Muscle layer of duodenum (tissue), 2 donors: ENCODE results near the gene MYLK4.

ENCODE experiments used
- H3K27ac ChIP-seq: one replicate; pipeline ENCODE4 v1.7.0; 2013; ENCODE audit warnings: mild to moderate bottlenecking, low read length
- H3K27me3 ChIP-seq: one replicate; pipeline ENCODE4 v1.7.0; 2013; ENCODE audit warnings: low read depth, mild to moderate bottlenecking, control low read depth, low read length
- H3K36me3 ChIP-seq, 2 donors: one replicate each; pipeline ENCODE4 v1.7.0; 2013; ENCODE audit warnings: low read length in 2 of 2, control low read depth in 1 of 2, mild to moderate bottlenecking in 1 of 2; ENCODE audit not compliant: insufficient read depth in 2 of 2, control insufficient read depth in 1 of 2
- H3K4me1 ChIP-seq, 2 donors: one replicate each; pipeline ENCODE4 v1.7.0; 2013; ENCODE audit warnings: low read length in 2 of 2, mild to moderate bottlenecking in 2 of 2, control low read depth in 1 of 2, moderate library complexity in 1 of 2; ENCODE audit not compliant: insufficient read depth in 2 of 2, control insufficient read depth in 1 of 2
- H3K4me3 ChIP-seq, 2 donors: one replicate each; pipeline ENCODE4 v1.7.0; 2013; ENCODE audit warnings: low read length in 2 of 2, low read depth in 1 of 2, mild to moderate bottlenecking in 1 of 2
- H3K9me3 ChIP-seq, 2 donors: one replicate each; pipeline ENCODE4 v1.7.0; 2013; ENCODE audit warnings: low read length in 2 of 2, control low read depth in 1 of 2, mild to moderate bottlenecking in 1 of 2; ENCODE audit not compliant: control insufficient read depth in 1 of 2
- donor health status: healthy.

MYLK4 gene

GRCh38 chr6:2713473-2714110, 37.1 kb downstream of the MYLK4 start:
- Histone ChIP-seq H3K4me1 (peaks cover 0 to 14% of the 10 kb centered on the region in 2 donors), H3K27me3 (no peaks in the 10 kb centered on the region), H3K36me3 (no peaks in the 10 kb centered on the region), H3K4me3 (peak overlapping the region in 1 of 2 donors; percentile 15), H3K9me3 (peaks cover 3 to 4% of the 10 kb centered on the region in 2 donors), H3K27ac (no peak overlapping the region)

DNA sequence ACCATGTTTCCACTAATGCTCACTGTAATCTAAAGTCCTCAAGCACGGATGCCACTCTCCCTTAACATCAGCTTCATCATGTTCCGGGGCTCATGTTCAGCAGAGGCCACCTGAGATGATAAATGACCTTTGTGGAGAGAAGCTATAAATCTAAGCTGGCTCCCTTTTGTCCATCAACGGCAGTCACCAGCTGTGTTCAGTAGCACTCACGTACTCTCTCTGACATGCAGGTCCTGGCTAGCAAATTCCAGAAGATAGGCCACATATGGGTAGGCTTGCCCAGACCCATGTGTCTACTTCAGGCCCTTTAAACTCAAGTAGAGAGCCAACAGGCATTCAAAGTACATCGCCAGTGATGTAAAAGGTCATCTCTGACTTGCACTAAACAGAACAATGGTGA, 38.6 kb downstream of the MYLK4 start:
- Histone ChIP-seq H3K27me3 (no peaks in the 10 kb centered on the region), H3K27ac (no peak overlapping the region), H3K9me3 (peaks cover 3 to 4% of the 10 kb centered on the region in 2 donors), H3K4me3 (no peak overlapping the region), H3K36me3 (no peaks in the 10 kb centered on the region), H3K4me1 (peaks cover 0 to 14% of the 10 kb centered on the region in 2 donors)

DNA sequence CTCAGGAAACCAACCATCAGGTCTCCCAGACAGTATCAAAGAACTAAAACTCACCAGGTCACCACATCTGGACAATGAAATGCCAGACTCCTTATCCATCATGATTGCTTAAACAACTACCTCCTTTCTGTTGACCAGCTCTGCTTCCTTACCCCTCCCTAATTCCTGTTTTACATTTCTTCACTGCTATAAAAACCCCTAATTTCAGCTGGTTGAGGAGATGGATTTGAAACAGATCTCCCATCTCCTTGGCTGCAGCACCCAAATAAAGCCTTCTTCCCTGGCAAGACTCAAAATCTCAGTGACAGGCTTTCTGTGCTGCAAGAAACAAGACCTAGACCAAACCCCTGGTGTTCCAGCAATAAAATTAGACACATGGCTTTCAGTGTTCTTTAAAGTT, 40.3 kb downstream of the MYLK4 start:
- H3K4me3 ChIP-seq: no peak overlapping the region
- H3K4me1 ChIP-seq: peaks cover 0 to 12% of the 10 kb centered on the region in 2 donors
- H3K27ac ChIP-seq: no peak overlapping the region
- peaks cover 3 to 4% of the 10 kb centered on the region in 2 donors for H3K9me3 ChIP-seq
- H3K36me3 ChIP-seq: no peaks in the 10 kb centered on the region
- no peaks in the 10 kb centered on the region for H3K27me3 ChIP-seq

DNA sequence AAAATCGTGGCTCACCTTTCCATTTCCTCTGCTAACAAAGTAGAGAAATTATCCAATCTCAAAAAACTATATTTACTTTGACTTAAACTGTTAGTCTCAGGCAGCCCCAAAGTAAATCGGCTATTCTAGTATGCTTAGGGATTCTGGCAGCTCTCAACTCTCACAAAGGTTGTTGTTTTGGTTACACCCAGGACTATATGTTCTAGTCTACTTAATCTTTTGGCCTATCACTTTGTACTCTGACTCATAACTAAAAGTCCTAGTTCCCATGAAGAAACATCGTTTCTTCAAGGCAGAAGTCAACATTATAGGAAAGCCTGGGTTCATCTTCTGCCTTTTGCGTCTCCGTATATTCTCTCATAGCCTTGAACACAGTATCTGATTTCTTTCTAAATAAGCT, 42.3 kb downstream of the MYLK4 start:
- peaks cover 3 to 4% of the 10 kb centered on the region in 2 donors for H3K9me3 ChIP-seq
- H3K27ac ChIP-seq: no peak overlapping the region
- no peaks in the 10 kb centered on the region for H3K36me3 ChIP-seq
- H3K27me3 ChIP-seq: no peaks in the 10 kb centered on the region
- H3K4me3 ChIP-seq: no peak overlapping the region
- H3K4me1 ChIP-seq: peaks cover 0 to 2% of the 10 kb centered on the region in 2 donors

DNA sequence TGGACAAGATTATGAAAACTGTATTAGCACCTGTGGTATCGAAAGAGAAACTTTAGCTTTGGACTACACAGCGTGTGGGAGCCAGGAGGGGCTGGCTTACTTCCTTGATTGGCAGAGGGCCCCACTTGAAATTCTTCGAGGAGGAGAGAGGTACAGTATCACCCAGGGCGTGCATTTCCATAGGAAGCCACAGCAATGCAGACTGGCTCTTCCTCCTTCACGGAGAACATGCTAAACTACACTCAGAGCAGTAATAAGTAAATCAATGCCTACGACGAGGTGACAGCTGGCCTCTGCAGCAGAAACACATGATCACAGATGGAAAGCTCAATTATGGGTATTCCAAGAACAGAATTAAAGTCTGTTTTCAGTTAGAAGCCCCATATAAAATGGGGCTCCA, 44.2 kb downstream of the MYLK4 start:
- Histone ChIP-seq H3K9me3 (peaks cover 3 to 4% of the 10 kb centered on the region in 2 donors), H3K4me1 (no peaks in the 10 kb centered on the region), H3K4me3 (no peak overlapping the region), H3K27ac (no peak overlapping the region), H3K36me3 (no peaks in the 10 kb centered on the region), H3K27me3 (no peaks in the 10 kb centered on the region)

DNA sequence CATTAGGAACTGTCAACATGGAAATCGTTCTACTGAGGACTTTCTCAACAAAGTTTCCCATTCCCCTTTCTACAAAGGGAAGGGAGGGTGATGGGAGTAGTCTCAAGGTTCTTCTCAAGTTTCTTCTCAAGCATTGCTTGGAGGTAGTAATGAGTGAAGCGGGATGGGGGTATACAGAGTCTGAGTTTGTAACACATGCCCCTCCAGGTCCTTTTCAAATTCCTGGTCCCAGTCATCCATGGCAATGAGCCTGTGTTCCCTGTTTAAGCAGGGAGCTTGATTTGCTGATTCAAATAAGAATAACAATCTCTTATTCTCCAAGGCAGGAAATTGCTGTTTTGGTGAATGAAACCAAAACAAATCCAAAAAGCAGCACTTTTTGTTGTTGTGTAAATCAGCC, 45.5 kb downstream of the MYLK4 start:
- H3K9me3 ChIP-seq: peaks cover under 1 to 3% of the 10 kb centered on the region in 2 donors
- no peaks in the 10 kb centered on the region for H3K4me1 ChIP-seq
- no peaks in the 10 kb centered on the region for H3K36me3 ChIP-seq
- H3K27ac ChIP-seq: no peak overlapping the region
- H3K27me3 ChIP-seq: no peaks in the 10 kb centered on the region
- H3K4me3 ChIP-seq: no peak overlapping the region

- H3K9me3 ChIP-seq: no peaks in the 10 kb centered on the region
- H3K4me1 ChIP-seq: no peaks in the 10 kb centered on the region
- no peak overlapping the region for H3K4me3 ChIP-seq
- no peaks in the 10 kb centered on the region for H3K36me3 ChIP-seq
- no peaks in the 10 kb centered on the region for H3K27me3 ChIP-seq
- no peak overlapping the region for H3K27ac ChIP-seq
These were observed 53.4 kb downstream of the MYLK4 start for GRCh38 chr6:2697291-2697690.

DNA sequence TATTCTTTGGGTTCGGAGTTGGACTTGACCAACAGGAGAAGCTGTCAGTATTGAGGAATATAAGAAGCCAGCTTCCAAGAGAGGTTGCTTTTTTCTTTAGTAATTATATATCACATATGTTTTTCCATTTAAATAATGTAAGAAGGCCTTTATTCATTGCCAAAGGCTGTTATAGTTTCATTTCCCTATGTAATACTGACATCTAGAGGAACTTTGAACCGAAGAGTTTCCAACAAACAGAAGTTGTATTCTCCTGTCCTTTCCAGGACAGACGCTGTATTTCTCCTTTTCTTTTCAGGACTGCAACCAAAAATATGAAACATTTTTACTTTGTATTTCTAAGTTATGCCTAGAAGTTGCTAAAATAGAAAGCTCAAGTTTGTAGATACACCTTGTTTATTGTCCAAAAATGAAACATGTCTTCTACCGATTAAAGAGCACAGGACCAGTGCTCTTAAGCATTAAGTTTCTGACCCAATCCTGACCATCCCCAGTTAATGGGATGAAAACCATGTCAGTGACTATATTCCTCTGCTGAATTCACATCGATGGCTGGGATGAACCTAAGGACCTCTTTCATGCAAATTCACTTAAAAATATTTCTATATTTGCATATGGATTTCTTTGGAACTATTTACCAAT, 55.1 kb downstream of the MYLK4 start:
- Histone ChIP-seq H3K27me3 (no peaks in the 10 kb centered on the region), H3K4me1 (no peaks in the 10 kb centered on the region), H3K36me3 (no peaks in the 10 kb centered on the region), H3K9me3 (no peaks in the 10 kb centered on the region), H3K27ac (no peak overlapping the region), H3K4me3 (no peak overlapping the region)

GRCh38 chr6:2693231-2693630, 57.5 kb downstream of the MYLK4 start:
- no peak overlapping the region for H3K27ac ChIP-seq
- no peak overlapping the region for H3K4me3 ChIP-seq
- no peaks in the 10 kb centered on the region for H3K4me1 ChIP-seq
- no peaks in the 10 kb centered on the region for H3K36me3 ChIP-seq
- no peaks in the 10 kb centered on the region for H3K9me3 ChIP-seq
- no peaks in the 10 kb centered on the region for H3K27me3 ChIP-seq

DNA sequence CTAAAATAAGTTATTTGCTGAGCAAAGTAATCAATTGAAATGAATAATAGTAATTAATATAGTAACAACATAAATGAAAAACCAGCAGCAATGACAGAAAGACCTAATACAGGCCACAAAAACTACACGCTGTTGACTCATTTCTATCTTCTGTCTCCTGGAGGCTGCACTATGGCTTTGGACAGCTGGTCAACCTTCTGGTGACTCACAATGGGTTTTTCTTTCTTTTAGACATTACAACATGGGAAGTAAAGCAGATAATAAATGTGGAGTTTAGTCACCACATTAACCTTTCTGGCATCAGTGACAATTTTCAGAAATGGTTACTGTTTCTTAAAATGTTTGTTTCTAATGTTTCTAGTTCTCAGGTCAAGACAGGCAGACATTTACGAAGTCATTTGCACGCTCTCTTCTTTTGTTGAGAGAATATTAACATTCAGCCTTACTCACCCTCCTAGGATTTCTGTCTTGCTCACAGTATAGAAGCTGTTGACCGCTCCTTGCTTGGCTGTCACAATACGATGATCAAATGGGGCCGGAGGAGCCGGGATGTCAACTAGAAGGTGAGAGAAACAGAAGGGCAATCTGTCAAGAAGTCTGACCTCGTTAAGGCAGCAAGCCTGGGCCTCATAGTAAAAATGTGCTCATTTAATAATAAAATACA, 62.2 kb downstream of the MYLK4 start:
- Histone ChIP-seq H3K27me3 (no peaks in the 10 kb centered on the region), H3K36me3 (no peaks in the 10 kb centered on the region), H3K4me3 (no peak overlapping the region), H3K9me3 (no peaks in the 10 kb centered on the region), H3K27ac (no peak overlapping the region), H3K4me1 (no peaks in the 10 kb centered on the region)

DNA sequence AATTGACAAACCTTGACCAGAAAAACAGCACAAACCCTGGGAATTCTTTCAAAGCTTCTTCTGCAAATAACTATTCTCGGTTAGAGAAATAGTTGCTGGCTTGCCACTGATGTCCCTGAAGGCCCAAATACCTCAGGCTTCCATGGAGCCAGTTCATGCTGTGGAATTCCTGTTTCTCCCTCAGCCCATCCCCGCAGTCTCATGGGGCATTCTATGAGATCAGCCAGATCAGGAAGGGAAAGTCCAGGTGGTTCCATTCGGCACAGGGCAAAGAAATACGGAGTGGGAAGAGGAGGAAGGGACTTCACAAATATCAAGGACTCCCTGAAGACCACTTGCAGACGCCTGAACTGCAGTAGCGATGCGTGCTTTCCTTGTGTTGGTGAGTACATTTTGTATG, 63.3 kb downstream of the MYLK4 start:
- Histone ChIP-seq H3K36me3 (no peaks in the 10 kb centered on the region), H3K27me3 (no peaks in the 10 kb centered on the region), H3K4me3 (no peak overlapping the region), H3K4me1 (no peaks in the 10 kb centered on the region), H3K27ac (no peak overlapping the region), H3K9me3 (no peaks in the 10 kb centered on the region)
